Left lung (tissue), 10 donors: Measurements from ENCODE around the gene DNAH8. TPM values are rescaled to one million over a fixed set of nuclear protein-coding genes. Genes with fewer than 3 reads are reported as not detected.

Experiments
- ATAC-seq: fragments of 200-7000 bp; cut with Tn5 transposase; one replicate; pipeline ENCODE4 v1.9.1; 2020; ENCODE audit warnings: moderate library complexity
- DNase-seq, 4 donors: peaks; one replicate each; pipeline ENCODE4 v3.0.0-alpha.2; 2013 to 2020
- H3K27ac ChIP-seq, 2 donors: fragments of 200-600 bp; sonication (generic) in 1 of 2; one replicate each; pipeline versions ENCODE4 v1.5.0 to v1.8.0; 2020 to 2021
- H3K27me3 ChIP-seq, 2 donors: fragments of 200-600 bp; sonication (generic) in 1 of 2; one replicate each; pipeline versions ENCODE4 v1.5.0 to v1.8.0; 2020 to 2021
- H3K36me3 ChIP-seq, 2 donors: fragments of 200-600 bp; sonication (generic) in 1 of 2; one replicate each; pipeline versions ENCODE4 v1.5.0 to v1.8.0; 2020 to 2021
- H3K4me1 ChIP-seq, 2 donors: fragments of 200-600 bp; one replicate each; pipeline ENCODE4 v1.8.0; 2021
- H3K4me3 ChIP-seq, 2 donors: fragments of 200-600 bp; sonication (generic) in 1 of 2; one replicate each; pipeline versions ENCODE4 v1.5.0 to v1.8.0; 2020 to 2021; ENCODE audit warnings: mild to moderate bottlenecking in 1 of 2
- H3K9me3 ChIP-seq, 2 donors: fragments of 200-600 bp; sonication (generic) in 1 of 2; one replicate each; pipeline versions ENCODE4 v1.5.0 to v1.8.0; 2020 to 2021
- intact Hi-C, 2 donors: fragments of 100-400 bp; cut with DNase I; formaldehyde crosslinking; loops; one replicate each; pipeline versions ENCODE4 v1.11.2 to v1.14.2; 2022
- polyA plus RNA-seq, 6 donors: library from polyadenylated mRNA; unstranded; fragments of 120-200 nt; gene quantifications; one replicate each; pipeline ENCODE4 v1.2.1, GENCODE V29; 2013; ENCODE audit not compliant: insufficient read length in 6 of 6
- total RNA-seq, 2 donors: library from RNA; stranded (reverse); fragmentation: NEBNext Ultra II Directional; extraction: Animal tissue kit (Norgen Biotek cat#: 25700); gene quantifications; one replicate each; pipeline ENCODE4 v1.2.1, GENCODE V29; 2021
- TF ChIP-seq, protein P1 (sequence below), 2 donors: fragments of 200-600 bp; sonication (generic) in 1 of 2; IDR thresholded peaks; one replicate each; pipeline versions ENCODE4 v1.5.0 to v1.8.0; 2021; ENCODE audit warnings: antibody characterized with exemption in 2 of 2
- donor health status: DM: no; HTN: yes; CAD: no.
- donor health status: DM: no; HTN: no; CAD: no.

DNAH8 gene
- total and polyA plus RNA-seq, 8 donors = 0.03 to 0.34 (median 0.08) TPM

DNA sequence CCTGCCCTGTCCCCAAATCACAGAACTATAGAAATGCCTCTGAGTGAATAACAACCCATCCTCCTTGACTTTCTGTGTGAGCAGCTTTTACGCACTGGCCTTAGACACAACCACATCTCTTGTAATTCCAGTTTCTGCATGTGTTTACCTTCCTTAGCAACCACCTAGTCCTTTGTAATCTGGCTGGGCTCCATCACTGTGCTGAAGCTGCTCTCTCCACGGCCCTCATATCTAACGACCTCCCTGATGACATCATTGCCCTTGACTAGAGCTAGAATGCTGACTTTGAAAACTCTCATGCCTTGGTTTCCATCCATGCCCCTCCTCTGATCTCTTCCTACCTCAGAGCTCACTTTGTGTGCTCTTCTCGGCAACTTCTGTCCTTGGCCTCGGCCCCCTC is 303.0 kb downstream of the DNAH8 start:
- no peak overlapping the region for H3K4me3 ChIP-seq
- TF ChIP-seq, protein P1, sequence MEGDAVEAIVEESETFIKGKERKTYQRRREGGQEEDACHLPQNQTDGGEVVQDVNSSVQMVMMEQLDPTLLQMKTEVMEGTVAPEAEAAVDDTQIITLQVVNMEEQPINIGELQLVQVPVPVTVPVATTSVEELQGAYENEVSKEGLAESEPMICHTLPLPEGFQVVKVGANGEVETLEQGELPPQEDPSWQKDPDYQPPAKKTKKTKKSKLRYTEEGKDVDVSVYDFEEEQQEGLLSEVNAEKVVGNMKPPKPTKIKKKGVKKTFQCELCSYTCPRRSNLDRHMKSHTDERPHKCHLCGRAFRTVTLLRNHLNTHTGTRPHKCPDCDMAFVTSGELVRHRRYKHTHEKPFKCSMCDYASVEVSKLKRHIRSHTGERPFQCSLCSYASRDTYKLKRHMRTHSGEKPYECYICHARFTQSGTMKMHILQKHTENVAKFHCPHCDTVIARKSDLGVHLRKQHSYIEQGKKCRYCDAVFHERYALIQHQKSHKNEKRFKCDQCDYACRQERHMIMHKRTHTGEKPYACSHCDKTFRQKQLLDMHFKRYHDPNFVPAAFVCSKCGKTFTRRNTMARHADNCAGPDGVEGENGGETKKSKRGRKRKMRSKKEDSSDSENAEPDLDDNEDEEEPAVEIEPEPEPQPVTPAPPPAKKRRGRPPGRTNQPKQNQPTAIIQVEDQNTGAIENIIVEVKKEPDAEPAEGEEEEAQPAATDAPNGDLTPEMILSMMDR (IDR thresholded peaks at IDR 0.05) = no peak
- no peaks in the 10 kb centered on the region for H3K36me3 ChIP-seq
- ATAC-seq (peak; percentile 79), DNase-seq (peak in 1 of 4 donors; percentile 21)
- H3K27me3 ChIP-seq = no peaks in the 10 kb centered on the region
- H3K9me3 ChIP-seq = no peaks in the 10 kb centered on the region
- H3K27ac ChIP-seq = no peak overlapping the region
- intact Hi-C loops = no loop called here
- no peaks in the 10 kb centered on the region for H3K4me1 ChIP-seq

DNA sequence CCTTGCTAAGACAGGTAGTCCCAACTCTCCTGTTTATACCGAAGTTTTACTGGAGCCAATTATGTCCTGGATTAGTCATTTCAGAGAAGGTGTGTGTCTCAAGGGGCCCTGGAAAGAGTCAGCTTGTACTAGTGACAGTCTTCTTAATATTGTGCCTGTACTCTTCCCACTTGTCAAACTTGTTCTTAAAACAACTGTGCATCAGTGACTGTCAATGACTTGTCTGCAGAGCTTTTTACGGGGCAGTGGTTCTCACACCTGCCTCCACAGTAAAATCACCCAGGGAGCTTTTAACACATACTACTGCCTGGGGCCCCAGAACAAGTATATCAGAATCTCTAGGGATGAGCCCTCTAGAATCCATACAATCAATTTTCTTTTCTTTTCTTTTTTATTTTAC is 305.0 kb downstream of the DNAH8 start:
- no peak overlapping the region for H3K27ac ChIP-seq
- H3K4me1 ChIP-seq = no peaks in the 10 kb centered on the region
- H3K36me3 ChIP-seq = no peaks in the 10 kb centered on the region
- DNase-seq = no peak
- H3K9me3 ChIP-seq = no peaks in the 10 kb centered on the region
- no peak for ATAC-seq
- H3K27me3 ChIP-seq = no peaks in the 10 kb centered on the region
- no peak overlapping the region for H3K4me3 ChIP-seq
- TF ChIP-seq, protein P1 (IDR thresholded peaks at IDR 0.05) = no peak
- intact Hi-C loops = no loop called here

DNA sequence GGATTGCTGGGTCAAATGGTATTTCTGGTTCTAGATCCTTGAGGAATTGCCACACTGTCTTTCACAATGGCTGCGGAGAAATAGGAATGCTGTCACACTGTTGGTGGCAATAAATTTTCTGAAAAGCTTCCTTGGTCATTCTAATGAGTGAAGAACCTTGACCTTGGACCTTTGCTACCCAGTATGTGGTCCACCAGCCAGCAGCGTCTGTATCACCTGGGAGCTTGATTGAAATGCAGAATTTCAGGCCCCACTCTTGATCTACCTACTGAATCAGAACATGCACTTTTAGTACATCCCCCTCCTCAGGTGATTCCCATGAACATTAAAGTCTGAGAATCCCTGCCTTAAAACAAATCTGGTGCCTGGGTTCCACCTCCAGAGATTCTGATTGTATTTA is 305.9 kb downstream of the DNAH8 start:
- Histone ChIP-seq H3K4me3 (no peak overlapping the region), H3K27me3 (no peaks in the 10 kb centered on the region), H3K36me3 (no peaks in the 10 kb centered on the region), H3K4me1 (no peaks in the 10 kb centered on the region), H3K9me3 (no peaks in the 10 kb centered on the region), H3K27ac (no peak overlapping the region)
- TF ChIP-seq, protein P1 (IDR thresholded peaks at IDR 0.05) = no peak
- no peak for ATAC-seq
- intact Hi-C loops = no loop called here
- no peak for DNase-seq

DNA sequence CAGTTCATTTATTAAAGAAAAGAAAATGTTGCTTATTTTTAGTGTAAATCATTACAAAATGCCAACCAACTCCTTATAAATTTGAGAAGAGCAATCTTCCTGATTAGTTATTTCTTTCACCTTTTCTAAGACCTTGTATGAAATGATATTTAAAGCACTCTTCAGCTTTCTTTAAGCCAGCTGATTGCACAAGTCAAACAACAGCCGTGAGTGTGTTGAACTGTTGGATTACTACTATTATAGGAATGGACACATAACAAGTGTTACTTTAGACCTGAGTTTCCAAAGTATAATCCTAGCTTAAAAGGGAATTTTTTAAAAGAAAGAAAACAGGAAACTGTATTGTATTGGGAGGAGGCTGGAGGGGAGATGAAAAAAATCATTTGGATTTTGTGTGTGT is 306.7 kb downstream of the DNAH8 start:
- ATAC-seq (peak; percentile 48), DNase-seq (no peak)
- TF ChIP-seq, protein P1 (IDR thresholded peaks at IDR 0.05) = no peak
- Histone ChIP-seq H3K27ac (no peak overlapping the region), H3K27me3 (no peaks in the 10 kb centered on the region), H3K36me3 (no peaks in the 10 kb centered on the region), H3K4me3 (no peak overlapping the region), H3K4me1 (no peaks in the 10 kb centered on the region), H3K9me3 (no peaks in the 10 kb centered on the region)
- intact Hi-C loops = no loop called here

DNA sequence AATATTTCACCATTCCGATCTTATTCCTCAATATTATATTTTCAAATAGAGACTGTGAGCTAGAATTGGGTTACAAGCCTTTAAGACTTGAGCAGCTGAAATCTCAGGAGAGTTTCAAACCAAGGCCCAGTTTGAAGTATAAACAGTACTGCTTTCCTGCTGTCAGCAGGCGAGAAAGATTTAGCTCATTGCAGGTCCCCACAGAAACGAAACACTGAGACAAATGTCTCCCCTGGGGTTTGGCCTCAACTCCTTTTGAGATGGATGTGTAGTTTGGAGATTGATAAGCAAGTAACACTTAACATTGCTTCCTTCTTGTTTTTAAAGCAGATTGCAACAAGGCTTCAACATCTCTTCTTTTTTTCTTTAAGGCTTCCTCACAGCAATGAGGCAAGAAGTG is 311.1 kb downstream of the DNAH8 start:
- TF ChIP-seq, protein P1 (IDR thresholded peaks at IDR 0.05) = no peak
- no peak for DNase-seq
- intact Hi-C loops = no loop called here
- H3K4me3 ChIP-seq = no peak overlapping the region
- no peaks in the 10 kb centered on the region for H3K9me3 ChIP-seq
- no peak overlapping the region for H3K27ac ChIP-seq
- H3K36me3 ChIP-seq = no peaks in the 10 kb centered on the region
- no peaks in the 10 kb centered on the region for H3K4me1 ChIP-seq
- H3K27me3 ChIP-seq = no peaks in the 10 kb centered on the region
- no peak for ATAC-seq
